Body of pancreas (tissue), 4 donors: ENCODE measurements around the gene ABCF1. TPM values are rescaled to one million over a fixed set of nuclear protein-coding genes. Genes with fewer than 3 reads are reported as not detected.

Experiments used
- ATAC-seq: fragments of 150-250 bp; one replicate; pipeline ENCODE4 v1.9.1; 2016
- DNase-seq, 4 donors: peaks; one replicate each; pipeline ENCODE4 v3.0.0-alpha.2; 2019
- H3K27ac ChIP-seq, 4 donors: fragments of 200-600 bp; sonication (generic); 1 replicate in 3 of 4; 2 replicates in 1 of 4; pipeline versions ENCODE4 v1.5.1 to v1.6.1; 2016 to 2019; ENCODE audit warnings: mild to moderate bottlenecking in 1 of 4, mixed read lengths in 1 of 4, moderate library complexity in 1 of 4
- H3K27me3 ChIP-seq, 2 donors: fragments of 200-600 bp; sonication (generic); one replicate each; pipeline ENCODE4 v1.6.0; 2016; ENCODE audit warnings: mild to moderate bottlenecking in 1 of 2
- H3K36me3 ChIP-seq, 2 donors: fragments of 200-600 bp; sonication (generic); replicated peaks in 1 of 2; 2 replicates each; pipeline ENCODE4 v1.5.1; 2016; ENCODE audit warnings: low read depth in 2 of 2; ENCODE audit not compliant: insufficient read depth in 1 of 2
- H3K4me1 ChIP-seq: fragments of 200-600 bp; sonication (generic); one replicate; pipeline ENCODE4 v1.6.0; 2016
- H3K4me3 ChIP-seq, 2 donors: fragments of 200-600 bp; sonication (generic); 1 replicate in 1 of 2; 2 replicates in 1 of 2; pipeline ENCODE4 v1.5.1; 2016 to 2019
- H3K9me3 ChIP-seq, 3 donors: fragments of 200-600 bp; sonication (generic); 1 replicate in 2 of 3; 2 replicates in 1 of 3; pipeline ENCODE4 v1.5.1; 2016
- POLR2A ChIP-seq, 3 donors: fragments of 450-650 bp; IDR thresholded peaks; one replicate each; pipeline ENCODE4 v1.6.1; 2016; ENCODE audit warnings: antibody characterized with exemption in 3 of 3, mild to moderate bottlenecking in 2 of 3
- WGBS, 2 donors: methylation state at CpG; one replicate each; pipeline ENCODE4 v1.1.5; 2017; 5-methylcytosine and 5-hydroxymethylcytosine counted together
- intact Hi-C: fragments of 100-400 bp; cut with DNase I; formaldehyde crosslinking; loops from one replicate; pipeline ENCODE4 v1.15.1; 2023
- total RNA-seq, 2 donors: library from RNA; depleted of rRNA; stranded (reverse); fragments of >200 nt; gene quantifications; one replicate each; pipeline ENCODE4 v1.1.0, GENCODE V29; 2016
- TF ChIP-seq, protein P1 (sequence below), 7 experiments: fragments of 450-650 bp in 4 of 7; fragments of 200-600 bp in 3 of 7; sonication (generic) in 3 of 7; IDR thresholded peaks; one replicate each; pipeline ENCODE4 v1.5.1; 2016 to 2019; ENCODE audit warnings: antibody characterized with exemption in 7 of 7

ABCF1 gene
- total RNA-seq, 2 donors from 2014 or later = 27.0 to 37.6 TPM

DNA sequence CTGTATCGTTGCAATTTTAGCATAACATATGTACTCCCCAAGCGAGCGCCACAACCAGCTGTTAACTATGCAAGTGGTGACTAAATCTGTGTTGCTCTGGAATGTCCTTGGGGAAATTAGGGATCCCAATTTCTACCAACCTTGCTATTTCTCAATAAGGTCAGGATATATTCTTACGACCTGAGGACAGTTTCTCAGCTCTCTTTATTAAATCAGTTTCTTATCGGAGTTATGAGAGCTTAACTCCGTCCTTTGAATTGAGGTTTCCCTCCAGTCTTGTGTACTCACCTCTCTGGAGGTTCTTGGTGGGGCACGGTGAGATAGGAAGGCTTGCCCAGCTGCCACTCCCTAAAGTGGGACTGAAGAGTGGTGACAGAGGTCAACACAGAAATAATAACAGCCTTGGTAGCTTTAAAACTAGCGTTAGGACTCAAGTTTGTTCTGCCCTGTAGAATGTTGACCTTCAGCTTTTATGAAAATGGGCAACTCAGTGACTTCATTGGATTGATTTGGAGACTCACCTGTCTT lies 47.1 kb downstream of the ABCF1 start:
- DNase-seq (no peak), ATAC-seq (no peak)
- peak overlapping the region; percentile 95 to 97 (median 96) for H3K27ac ChIP-seq
- TF ChIP-seq, protein P1, sequence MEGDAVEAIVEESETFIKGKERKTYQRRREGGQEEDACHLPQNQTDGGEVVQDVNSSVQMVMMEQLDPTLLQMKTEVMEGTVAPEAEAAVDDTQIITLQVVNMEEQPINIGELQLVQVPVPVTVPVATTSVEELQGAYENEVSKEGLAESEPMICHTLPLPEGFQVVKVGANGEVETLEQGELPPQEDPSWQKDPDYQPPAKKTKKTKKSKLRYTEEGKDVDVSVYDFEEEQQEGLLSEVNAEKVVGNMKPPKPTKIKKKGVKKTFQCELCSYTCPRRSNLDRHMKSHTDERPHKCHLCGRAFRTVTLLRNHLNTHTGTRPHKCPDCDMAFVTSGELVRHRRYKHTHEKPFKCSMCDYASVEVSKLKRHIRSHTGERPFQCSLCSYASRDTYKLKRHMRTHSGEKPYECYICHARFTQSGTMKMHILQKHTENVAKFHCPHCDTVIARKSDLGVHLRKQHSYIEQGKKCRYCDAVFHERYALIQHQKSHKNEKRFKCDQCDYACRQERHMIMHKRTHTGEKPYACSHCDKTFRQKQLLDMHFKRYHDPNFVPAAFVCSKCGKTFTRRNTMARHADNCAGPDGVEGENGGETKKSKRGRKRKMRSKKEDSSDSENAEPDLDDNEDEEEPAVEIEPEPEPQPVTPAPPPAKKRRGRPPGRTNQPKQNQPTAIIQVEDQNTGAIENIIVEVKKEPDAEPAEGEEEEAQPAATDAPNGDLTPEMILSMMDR (IDR thresholded peaks at IDR 0.05) = no peak
- no peak for TF ChIP-seq POLR2A (IDR thresholded peaks at IDR 0.05)
- H3K4me1 ChIP-seq = peaks cover 24% of the 10 kb centered on the region
- intact Hi-C loops = no loop called here
- H3K36me3 ChIP-seq = peaks cover 0 to 15% of the 10 kb centered on the region in 2 donors
- H3K9me3 ChIP-seq = no peaks in the 10 kb centered on the region
- H3K4me3 ChIP-seq = peak overlapping the region; percentile 49
- no peaks in the 10 kb centered on the region for H3K27me3 ChIP-seq
- 3 to 7% methylated on average over 8 of the region's 8 CpGs for WGBS, 2 donors

DNA sequence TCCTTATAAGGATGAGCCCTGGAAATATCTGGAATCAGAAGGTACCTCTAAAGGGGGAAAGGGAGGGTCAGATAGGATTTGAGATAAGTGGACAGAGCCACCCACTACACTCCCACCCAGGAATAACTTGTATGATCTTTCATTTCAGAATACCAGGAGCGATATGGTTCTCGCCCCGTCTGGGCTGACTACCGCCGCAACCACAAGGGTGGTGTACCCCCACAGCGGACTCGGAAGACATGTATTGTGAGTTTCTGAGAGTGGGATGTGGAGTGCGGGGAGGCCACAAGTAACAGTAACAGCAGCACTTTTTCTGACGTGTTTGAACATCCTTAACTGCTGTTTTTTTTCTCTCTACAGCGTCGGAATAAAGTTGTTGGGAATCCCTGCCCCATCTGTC lies 48.3 kb downstream of the ABCF1 start:
- DNase-seq = no peak
- peaks cover 0 to 21% of the 10 kb centered on the region in 2 donors for H3K36me3 ChIP-seq
- H3K27ac ChIP-seq = peak overlapping the region in 2 of 4 donors; percentile 96
- H3K4me1 ChIP-seq = peaks cover 15% of the 10 kb centered on the region
- H3K4me3 ChIP-seq = no peak overlapping the region
- intact Hi-C loops = no loop called here
- no peaks in the 10 kb centered on the region for H3K9me3 ChIP-seq
- no peak for ATAC-seq
- WGBS, 2 donors = 90 to 93% methylated on average over 11 of the region's 11 CpGs
- H3K27me3 ChIP-seq = no peaks in the 10 kb centered on the region
- TF ChIP-seq, protein P1 (IDR thresholded peaks at IDR 0.05) = no peak
- TF ChIP-seq POLR2A (IDR thresholded peaks at IDR 0.05) = no peak

DNA sequence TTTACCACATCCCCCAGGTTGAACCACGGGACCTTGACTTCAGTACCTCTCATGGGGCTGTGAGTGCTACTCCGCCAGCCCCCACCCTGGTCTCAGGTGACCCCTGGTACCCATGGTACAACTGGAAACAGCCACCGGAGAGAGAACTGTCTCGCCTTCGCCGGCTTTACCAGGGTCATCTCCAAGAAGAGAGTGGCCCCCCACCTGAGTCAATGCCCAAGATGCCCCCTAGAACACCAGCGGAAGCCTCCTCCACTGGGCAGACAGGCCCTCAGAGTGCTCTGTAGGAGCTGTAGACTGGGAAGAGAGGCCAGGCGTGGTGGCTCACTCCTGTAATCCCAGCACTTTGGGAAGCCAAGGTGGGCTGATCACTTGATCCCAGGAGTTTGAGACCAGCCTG lies 54.3 kb downstream of the ABCF1 start:
- no peaks in the 10 kb centered on the region for H3K9me3 ChIP-seq
- peaks cover 4 to 29% of the 10 kb centered on the region in 2 donors for H3K36me3 ChIP-seq
- no peak overlapping the region for H3K27ac ChIP-seq
- no peak for TF ChIP-seq POLR2A (IDR thresholded peaks at IDR 0.05)
- TF ChIP-seq, protein P1 (IDR thresholded peaks at IDR 0.05) = no peak
- no peaks in the 10 kb centered on the region for H3K27me3 ChIP-seq
- intact Hi-C loops = no loop called here
- no peak overlapping the region for H3K4me3 ChIP-seq
- H3K4me1 ChIP-seq = peaks cover 12% of the 10 kb centered on the region
- DNase-seq (no peak), ATAC-seq (no peak)
- WGBS, 2 donors = 93 to 100% methylated on average over 5 to 8 of the region's 8 CpGs

DNA sequence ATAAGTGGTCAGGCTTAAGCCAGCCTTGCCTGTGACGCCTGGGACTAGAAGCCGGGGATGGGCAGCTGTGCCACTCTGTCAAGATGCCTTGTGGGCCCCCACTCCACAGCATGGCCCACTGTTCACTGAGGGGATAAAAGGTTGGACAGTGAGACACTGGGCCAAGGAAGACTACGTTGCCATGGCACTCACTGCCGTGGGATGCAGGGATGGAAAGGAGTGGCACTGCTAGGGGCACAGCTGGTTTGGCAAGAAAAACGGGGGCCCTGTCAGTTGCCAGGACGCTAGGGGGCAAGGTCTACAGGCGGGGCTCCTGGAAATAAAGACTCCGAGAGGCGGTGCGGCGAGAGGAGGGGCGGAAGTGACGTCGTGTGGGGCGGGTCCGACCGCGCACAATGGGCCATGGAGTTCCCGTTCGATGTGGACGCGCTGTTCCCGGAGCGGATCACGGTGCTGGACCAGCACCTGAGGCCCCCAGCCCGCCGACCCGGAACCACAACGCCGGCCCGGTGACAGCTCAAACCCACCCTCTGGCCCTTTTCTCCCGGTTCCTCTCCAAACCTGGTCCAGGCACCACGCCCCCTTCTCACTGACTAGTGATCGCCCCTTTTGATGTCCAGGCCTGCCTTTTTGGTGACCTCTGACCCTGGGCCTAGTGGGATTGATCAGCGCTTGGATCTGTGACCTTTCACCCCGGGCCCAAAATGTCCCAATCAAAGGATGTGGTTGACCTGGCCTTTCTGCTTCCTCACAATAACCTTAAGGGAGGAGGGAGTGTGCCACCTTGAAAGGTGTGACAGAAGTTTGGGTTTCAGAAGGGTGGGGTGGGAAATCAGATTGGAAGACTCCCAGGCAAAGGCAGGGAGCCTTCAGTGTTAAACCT lies 55.5 kb downstream of the ABCF1 start, which contains the start of gene ATAT1:
TSS of gene ATAT1 (plus strand) at position 391 of the 883 bp plus-strand sequence.
- peak; percentile 18 to 66 (median 62) for TF ChIP-seq POLR2A (IDR thresholded peaks at IDR 0.05)
- TF ChIP-seq, protein P1 (IDR thresholded peaks at IDR 0.05) = peak in 6 of 7 experiments; percentile 7 to 54 (median 46)
- H3K9me3 ChIP-seq = no peaks in the 10 kb centered on the region
- H3K36me3 ChIP-seq = peaks cover 4 to 27% of the 10 kb centered on the region in 2 donors
- peak; percentile 94 for ATAC-seq
- DNase-seq = peak; percentile 88 to 91 (median 90)
- H3K4me3 ChIP-seq = no peak within 1 kb of the TSS
- peaks cover 12% of the 10 kb centered on the region for H3K4me1 ChIP-seq
- WGBS, 2 donors = 0 to 3% methylated on average over 26 to 36 of the region's 36 CpGs
- intact Hi-C loops = no loop called here
- no peaks in the 10 kb centered on the region for H3K27me3 ChIP-seq
- peak within 1 kb of the TSS; percentile 74 to 85 (median 79) for H3K27ac ChIP-seq
